Measurements from ENCODE around the gene SNX30.

GRCh38 chr9:112917987-112918362, 167.4 kb downstream of the SNX30 start:
- TF ChIP-seq CTCF (IDR thresholded peaks at IDR 0.05; ENCODE audit: low read depth, low read length) (no peak), POLR2A (IDR thresholded peaks at IDR 0.05; ENCODE audit: extremely low read depth, insufficient read length) (no peak)

All from NB4 (cell line).